HG03575 (cell line): ENCODE results near the gene MT1G.
"Not testable (repeated sequence)": the region's sequence is repeated elsewhere in the genome, so short reads cannot be mapped to it uniquely, and the experiment has no call there.

Experiments used
- ATAC-seq: cut with Tn5 transposase; IDR thresholded peaks from one replicate; pipeline ENCODE4 v1.9.1; 2021; ENCODE audit not compliant: unreplicated experiment, insufficient number of reproducible peaks, low FRiP score; ENCODE audit errors: extremely low read depth

The MT1G gene

DNA sequence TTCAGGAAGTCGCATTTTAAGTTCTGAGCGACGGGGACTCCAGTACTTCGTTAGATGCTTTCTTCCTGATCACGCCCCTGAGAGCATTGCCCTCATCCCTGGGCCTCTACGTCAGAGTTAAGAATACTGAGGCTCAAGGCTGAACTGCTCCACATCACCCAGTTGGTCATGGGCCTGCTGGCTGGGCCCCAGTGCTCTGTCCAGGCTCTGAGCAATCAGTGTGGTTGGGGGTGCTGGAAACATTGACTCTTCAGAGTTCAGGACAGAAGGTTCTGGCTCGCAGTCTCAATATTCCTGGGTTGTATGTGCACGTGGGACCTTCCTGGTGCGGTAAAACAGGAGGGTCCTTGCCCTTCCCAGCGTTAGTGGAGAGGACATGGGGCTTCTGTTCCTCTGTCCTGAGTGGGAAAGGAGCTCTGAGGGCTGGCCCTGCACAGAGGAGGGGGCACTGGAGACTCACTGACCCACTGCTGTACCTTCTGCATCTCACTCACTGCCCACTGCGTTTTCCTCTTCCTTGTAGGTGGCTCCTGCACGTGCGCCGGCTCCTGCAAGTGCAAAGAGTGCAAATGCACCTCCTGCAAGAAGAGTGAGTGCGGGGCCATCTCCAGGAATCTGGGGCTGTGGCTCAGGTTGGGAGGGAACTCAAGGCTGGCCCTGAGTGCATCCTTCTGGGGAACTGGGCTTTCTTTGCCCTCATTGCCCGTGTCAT is 41.8 kb downstream of the MT1G start:
- ATAC-seq = no peak

DNA sequence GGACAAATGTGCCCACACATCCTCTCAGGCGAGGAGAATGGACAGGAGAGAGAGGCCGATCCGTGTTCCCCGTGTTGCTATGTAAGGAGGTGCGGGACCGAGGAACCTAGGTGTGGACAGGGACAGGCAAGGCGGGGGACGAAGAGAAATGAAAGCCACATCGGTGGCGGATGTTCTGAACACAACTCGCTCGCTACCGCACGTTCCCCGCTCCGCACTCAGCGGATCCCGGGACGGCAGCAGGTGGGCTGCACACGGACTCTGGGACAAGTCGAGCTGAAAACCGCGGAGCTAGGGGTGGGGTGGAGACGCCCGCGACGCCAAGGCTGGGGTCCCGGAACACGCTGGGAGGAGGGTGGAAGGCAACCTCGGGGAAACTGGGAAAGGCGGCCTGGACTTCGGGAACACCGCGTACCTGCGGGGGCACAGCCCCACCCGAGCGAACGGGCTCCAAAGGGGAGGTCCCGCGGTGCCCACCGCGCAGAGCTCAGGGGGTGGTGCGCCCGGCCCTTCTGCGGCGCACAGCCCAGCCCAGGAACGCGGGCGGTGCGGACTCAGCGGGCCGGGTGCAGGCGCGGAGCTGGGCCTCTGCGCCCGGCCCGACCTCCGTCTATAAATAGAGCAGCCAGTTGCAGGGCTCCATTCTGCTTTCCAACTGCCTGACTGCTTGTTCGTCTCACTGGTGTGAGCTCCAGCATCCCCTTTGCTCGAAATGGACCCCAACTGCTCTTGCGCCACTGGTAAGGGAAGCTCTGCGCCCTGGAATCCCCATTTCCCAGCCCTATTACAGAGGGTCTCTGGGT is 42.5 kb downstream of the MT1G start, which contains the start of gene MT1E:
Gene MT1E (plus strand): TSS at position 642 of the 803 bp plus-strand sequence. CDS start 71 bp downstream, at position 713.
- ATAC-seq = no peak

- ATAC-seq = no peak
These were observed 44.2 kb downstream of the MT1G start for GRCh38 chr16:56623637-56624036.

GRCh38 chr16:56623184-56623583 is 44.7 kb downstream of the MT1G start:
- not testable (repeated sequence) for ATAC-seq

DNA sequence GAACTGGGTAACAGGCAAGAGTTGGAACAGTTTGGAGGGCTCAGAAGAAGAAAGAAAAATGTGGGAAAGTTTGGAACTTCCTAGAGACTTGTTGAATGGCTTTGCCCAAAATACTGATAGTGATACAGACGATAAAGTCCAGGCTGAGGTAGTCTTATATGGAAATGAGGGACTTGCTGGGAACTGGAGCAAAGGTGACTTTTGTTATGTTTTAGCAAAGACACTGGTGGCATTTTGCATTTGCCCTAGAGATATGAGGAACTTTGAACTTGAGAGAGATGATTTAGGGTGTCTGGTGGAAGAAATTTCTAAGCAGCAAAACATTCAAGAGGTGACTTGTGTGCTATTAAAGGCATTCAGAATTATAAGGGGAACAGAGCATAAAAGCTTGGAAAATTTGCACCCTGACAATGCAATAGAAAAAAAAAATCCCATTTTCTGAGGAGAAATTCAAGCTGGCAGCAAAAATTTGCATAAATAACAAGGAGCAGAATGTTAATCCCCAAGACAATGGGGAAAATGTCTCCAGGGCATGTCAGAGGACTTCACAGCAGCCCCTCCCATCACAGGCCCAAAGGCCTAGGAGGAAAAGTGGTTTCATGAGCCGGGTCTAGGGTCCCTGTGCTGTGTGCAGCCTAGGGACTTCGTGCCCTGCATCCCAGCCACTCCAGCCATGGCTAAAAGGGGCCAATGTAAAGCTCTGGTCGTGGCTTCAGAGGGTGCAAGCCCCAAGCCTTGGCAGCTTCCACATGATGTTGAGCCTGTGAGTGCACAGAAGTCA is 46.0 kb downstream of the MT1G start:
- ATAC-seq = not testable (repeated sequence)

DNA sequence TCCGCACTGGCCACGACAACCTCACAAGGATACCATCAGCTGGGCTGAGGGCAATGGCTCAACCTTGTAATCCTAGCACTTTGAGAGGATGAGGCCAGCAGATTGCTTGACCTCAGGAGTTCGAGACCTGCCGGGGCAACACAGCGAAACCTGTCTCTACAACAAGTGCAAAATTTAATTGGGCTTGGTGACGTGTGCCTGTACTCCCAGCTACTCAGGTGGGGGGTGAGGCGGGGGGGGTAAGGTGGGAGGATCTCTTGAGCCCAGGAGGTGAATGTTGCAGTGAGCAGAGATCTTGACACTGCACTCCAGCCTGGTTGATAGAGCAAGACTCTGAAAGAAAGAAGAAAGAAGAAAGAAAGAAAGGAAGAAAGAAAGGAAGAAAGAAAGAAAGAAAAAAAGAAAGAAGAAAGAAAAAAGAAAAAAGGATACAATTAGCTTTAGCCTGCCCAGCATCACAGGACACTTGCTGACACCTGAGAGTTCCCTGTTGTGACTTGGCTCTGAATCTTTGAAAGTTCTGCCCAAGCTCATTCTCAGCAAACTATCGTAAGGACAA is 47.4 kb downstream of the MT1G start:
- ATAC-seq = no peak

DNA sequence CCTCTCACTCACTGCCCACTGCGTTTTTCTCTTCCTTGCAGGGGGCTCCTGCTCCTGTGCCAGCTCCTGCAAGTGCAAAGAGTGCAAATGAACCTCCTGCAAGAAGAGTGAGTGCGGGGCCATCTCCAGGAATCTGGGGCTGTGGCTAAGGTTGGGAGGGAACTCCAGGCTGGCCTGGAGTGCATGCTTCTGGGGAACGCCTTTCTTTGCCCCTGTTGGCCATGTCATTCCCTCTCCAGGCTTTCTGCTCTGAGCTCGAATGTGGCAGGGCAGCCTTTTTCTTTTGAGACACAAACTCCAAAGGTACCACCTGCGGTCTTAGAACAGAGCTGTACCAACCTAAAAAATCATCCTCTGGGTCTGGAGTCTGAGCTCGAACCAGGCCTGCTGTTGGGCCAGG is 49.7 kb downstream of the MT1G start:
- ATAC-seq = no peak

DNA sequence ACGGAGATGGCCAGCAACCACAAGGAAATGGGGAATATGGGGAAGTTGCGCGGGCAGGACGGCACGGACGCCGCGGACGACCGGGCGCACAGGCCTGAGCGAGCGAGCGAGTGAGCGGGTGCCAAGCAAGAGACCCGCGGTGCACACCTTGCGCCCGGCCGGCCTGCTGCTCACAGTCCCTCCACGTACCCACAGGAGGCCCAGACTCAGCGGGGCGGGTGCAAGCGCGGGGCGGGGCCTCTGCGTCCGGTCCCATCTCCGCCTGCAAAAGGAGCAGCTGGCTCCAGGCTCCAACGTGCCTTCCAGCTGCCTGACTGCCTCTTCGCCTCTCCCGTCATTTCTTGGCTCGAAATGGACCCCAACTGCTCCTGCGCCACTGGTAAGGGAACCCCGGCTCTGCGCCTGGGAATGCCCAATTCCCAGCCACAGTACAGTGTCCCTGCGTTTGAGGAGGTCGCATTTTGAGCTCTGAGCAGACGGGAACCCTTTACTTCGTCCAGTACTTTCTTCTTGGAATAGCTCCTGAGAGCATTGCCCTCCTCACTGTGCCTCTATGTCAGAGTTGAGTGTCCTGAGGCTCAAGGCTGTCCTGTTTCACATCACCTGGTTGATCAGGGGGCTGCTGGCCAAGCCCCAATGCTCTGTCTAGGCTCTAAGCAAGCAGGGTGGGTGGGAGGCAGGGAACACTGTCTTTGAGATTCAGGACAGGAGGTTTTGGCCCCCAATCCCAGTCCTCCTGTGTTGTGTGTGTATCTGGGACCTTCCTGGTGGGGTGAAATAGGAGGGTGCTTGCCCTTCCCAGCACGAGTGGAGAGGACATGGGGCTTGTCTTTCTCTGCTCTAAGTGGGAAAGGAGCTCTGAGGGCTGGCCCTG is 50.4 kb downstream of the MT1G start:
- ATAC-seq = no peak
